Neural progenitor cell (in vitro differentiated cells): ENCODE results near the gene TNIK. TPM values are rescaled to one million over a fixed set of nuclear protein-coding genes. Genes with fewer than 3 reads are reported as not detected.

Experiments used
- DNase-seq: peaks from one replicate; pipeline ENCODE4 v3.0.0-alpha.2; 2016; ENCODE audit warnings: low spot score
- H2AFZ ChIP-seq: fragments of 200-600 bp; sonication (generic); replicated peaks from 2 replicates; pipeline ENCODE4 v1.6.1; 2016; ENCODE audit warnings: antibody characterized with exemption
- H3F3A ChIP-seq: fragments of 200-600 bp; sonication (generic); 2 replicates; pipeline ENCODE4 v1.6.1; 2016; ENCODE audit warnings: antibody characterized with exemption, low read depth
- H3K27ac ChIP-seq: fragments of 200-600 bp; sonication (generic); 2 replicates; pipeline ENCODE4 v1.5.1; 2016; ENCODE audit warnings: mild to moderate bottlenecking
- H3K27me3 ChIP-seq: fragments of 200-600 bp; sonication (generic); 2 replicates; pipeline ENCODE4 v1.6.1; 2016; ENCODE audit warnings: mild to moderate bottlenecking, moderate library complexity
- H3K36me3 ChIP-seq: fragments of 200-600 bp; sonication (generic); 2 replicates; pipeline ENCODE4 v1.5.1; 2016
- H3K4me1 ChIP-seq: fragments of 200-600 bp; sonication (generic); 2 replicates; pipeline ENCODE4 v1.6.1; 2016; ENCODE audit warnings: mixed run types
- H3K4me2 ChIP-seq: fragments of 200-600 bp; sonication (generic); 2 replicates; pipeline ENCODE4 v1.6.1; 2016
- H3K4me3 ChIP-seq: fragments of 200-600 bp; sonication (generic); 2 replicates; pipeline ENCODE4 v1.5.1; 2016
- H3K79me2 ChIP-seq: fragments of 200-600 bp; sonication (generic); 2 replicates; pipeline ENCODE4 v1.6.1; 2016; ENCODE audit warnings: low read depth
- H3K9ac ChIP-seq: fragments of 200-600 bp; sonication (generic); 2 replicates; pipeline ENCODE4 v1.6.1; 2016
- H3K9me3 ChIP-seq: fragments of 200-600 bp; sonication (generic); 2 replicates; pipeline ENCODE4 v1.5.1; 2016; ENCODE audit warnings: low read depth
- H4K20me1 ChIP-seq: fragments of 200-600 bp; sonication (generic); 2 replicates; pipeline ENCODE4 v1.6.1; 2016; ENCODE audit warnings: low read depth
- H3K27ac Mint-ChIP-seq: 3 replicates; pipeline ENCODE4 v1.8.0; 2021; ENCODE audit warnings: mixed read lengths
- H3K27me3 Mint-ChIP-seq: 2 replicates; pipeline ENCODE4 v1.8.0; 2022; ENCODE audit warnings: low read depth, mild to moderate bottlenecking, inconsistent platforms, moderate library complexity, mixed read lengths; ENCODE audit not compliant: insufficient read depth
- H3K36me3 Mint-ChIP-seq: 3 replicates; pipeline ENCODE4 v1.8.0; 2021; ENCODE audit warnings: mixed read lengths
- H3K4me1 Mint-ChIP-seq: 3 replicates; pipeline ENCODE4 v1.8.0; 2021; ENCODE audit warnings: mixed read lengths
- H3K4me3 Mint-ChIP-seq: 3 replicates; pipeline ENCODE4 v1.8.0; 2021; ENCODE audit warnings: mild to moderate bottlenecking, moderate library complexity, mixed read lengths
- H3K9me3 Mint-ChIP-seq: 3 replicates; pipeline ENCODE4 v1.8.0; 2020; ENCODE audit warnings: mixed read lengths
- CTCF ChIP-seq: fragments of 200-600 bp; sonication (generic); IDR thresholded peaks from 2 replicates; pipeline ENCODE4 v1.5.1; 2017; ENCODE audit warnings: antibody characterized with exemption, mild to moderate bottlenecking
- EZH2 ChIP-seq: fragments of 200-600 bp; sonication (generic); IDR thresholded peaks from 2 replicates; pipeline ENCODE4 v1.6.1; 2017; ENCODE audit warnings: antibody characterized with exemption, mild to moderate bottlenecking, moderate library complexity
- EZH2phosphoT487 ChIP-seq: fragments of 200-600 bp; sonication (generic); IDR thresholded peaks from 2 replicates; pipeline ENCODE4 v1.6.1; 2017; ENCODE audit warnings: antibody characterized with exemption
- total RNA-seq: library from RNA; depleted of rRNA; stranded (reverse); fragments of >200 nt; gene quantifications from 2 replicates; pipeline ENCODE4 v1.2.3, GENCODE V29; 2015; ENCODE audit warnings: low replicate concordance

The TNIK gene
- total RNA-seq, 1 donor from 2014 or later = 3.0 TPM

GRCh38 chr3:171468296-171468906 lies 8.2 kb upstream of the TNIK start:
- peaks cover 2% of the 10 kb centered on the region for H3K27me3 Mint-ChIP-seq
- H3K9ac ChIP-seq = no peak overlapping the region
- no peaks in the 10 kb centered on the region for H3F3A ChIP-seq

GRCh38 chr3:171465763-171466162 lies 5.6 kb upstream of the TNIK start:
- no peak overlapping the region for H2AFZ ChIP-seq
- no peaks in the 10 kb centered on the region for H3K79me2 ChIP-seq
- peaks cover 4% of the 10 kb centered on the region for H3F3A ChIP-seq
- TF ChIP-seq EZH2phosphoT487 (no peak), CTCF (no peak), EZH2 (no peak)
- H3K4me3 ChIP-seq = no peak overlapping the region
- DNase-seq = no peak
- Mint-ChIP-seq H3K36me3 (no peaks in the 10 kb centered on the region), H3K4me3 (no peak overlapping the region), H3K27ac (no peak overlapping the region), H3K27me3 (peaks cover 2% of the 10 kb centered on the region), H3K4me1 (peaks cover 28% of the 10 kb centered on the region), H3K9me3 (peaks cover 3% of the 10 kb centered on the region)
- no peaks in the 10 kb centered on the region for H3K4me1 ChIP-seq
- no peaks in the 10 kb centered on the region for H3K36me3 ChIP-seq
- peaks cover 22% of the 10 kb centered on the region for H3K27me3 ChIP-seq
- no peak overlapping the region for H3K27ac ChIP-seq
- no peaks in the 10 kb centered on the region for H3K9me3 ChIP-seq
- H3K4me2 ChIP-seq = no peak overlapping the region
- no peak overlapping the region for H3K9ac ChIP-seq
- no peaks in the 10 kb centered on the region for H4K20me1 ChIP-seq

More at GRCh38 chr3:171468296-171468906, 8.2 kb upstream of the TNIK start:
- H3K27me3 ChIP-seq = no peaks in the 10 kb centered on the region
- H3K4me1 ChIP-seq = no peaks in the 10 kb centered on the region
- no peaks in the 10 kb centered on the region for H3K36me3 ChIP-seq
- no peaks in the 10 kb centered on the region for H3K79me2 ChIP-seq
- TF ChIP-seq CTCF (no peak), EZH2phosphoT487 (no peak), EZH2 (no peak)
- no peak overlapping the region for H3K27ac Mint-ChIP-seq
- H3K27ac ChIP-seq = no peak overlapping the region
- no peaks in the 10 kb centered on the region for H4K20me1 ChIP-seq
- no peak overlapping the region for H3K4me3 ChIP-seq
- H3K9me3 ChIP-seq = no peaks in the 10 kb centered on the region
- no peak overlapping the region for H2AFZ ChIP-seq
- no peaks in the 10 kb centered on the region for H3K36me3 Mint-ChIP-seq
- H3K4me2 ChIP-seq = no peak overlapping the region
- no peak overlapping the region for H3K4me3 Mint-ChIP-seq
- H3K4me1 Mint-ChIP-seq = peaks cover 16% of the 10 kb centered on the region
- H3K9me3 Mint-ChIP-seq = peaks cover 3% of the 10 kb centered on the region
- no peak for DNase-seq

- TF ChIP-seq CTCF (no peak), EZH2 (no peak), EZH2phosphoT487 (no peak)
- Histone ChIP-seq H3K9ac (no peak overlapping the region), H3K9me3 (no peaks in the 10 kb centered on the region), H3K36me3 (no peaks in the 10 kb centered on the region), H3K4me3 (no peak overlapping the region), H3K27ac (no peak overlapping the region), H3K79me2 (no peaks in the 10 kb centered on the region), H3K4me1 (no peaks in the 10 kb centered on the region), H3K27me3 (peaks cover 35% of the 10 kb centered on the region), H2AFZ (no peak overlapping the region), H3K4me2 (no peak overlapping the region), H3F3A (peaks cover 4% of the 10 kb centered on the region), H4K20me1 (no peaks in the 10 kb centered on the region)
- no peaks in the 10 kb centered on the region for H3K36me3 Mint-ChIP-seq
- no peak for DNase-seq
- peaks cover 6% of the 10 kb centered on the region for H3K27me3 Mint-ChIP-seq
- H3K4me1 Mint-ChIP-seq = peaks cover 28% of the 10 kb centered on the region
- H3K9me3 Mint-ChIP-seq = peaks cover 3% of the 10 kb centered on the region
- no peak overlapping the region for H3K4me3 Mint-ChIP-seq
- H3K27ac Mint-ChIP-seq = no peak overlapping the region
Observed at GRCh38 chr3:171464462-171464861, 4.3 kb upstream of the TNIK start.
